Liver (tissue), 9 donors: ENCODE data around the gene FBXW7. TPM values are rescaled to one million over a fixed set of nuclear protein-coding genes. Genes with fewer than 3 reads are reported as not detected.
A peak's percentile ranks its signal among the peaks of the same experiment; 100 is the strongest.

ENCODE experiments used
- DNase-seq: peaks from one replicate; pipeline ENCODE4 v3.0.0-alpha.2; 2017; ENCODE audit warnings: low spot score
- H3K27ac ChIP-seq, 2 donors: one replicate each; pipeline ENCODE4 v1.7.0; 2013; ENCODE audit warnings: inconsistent platforms in 2 of 2, low read length in 2 of 2, control low read depth in 1 of 2, low read depth in 1 of 2, mild to moderate bottlenecking in 1 of 2
- H3K27me3 ChIP-seq, 4 donors: one replicate each; pipeline versions ENCODE4 v1.6.1 to v1.7.0; 2013; ENCODE audit warnings: low read length in 3 of 4, inconsistent platforms in 1 of 4, mild to moderate bottlenecking in 1 of 4, moderate library complexity in 1 of 4; ENCODE audit not compliant: control insufficient read depth in 4 of 4, insufficient read depth in 4 of 4
- H3K36me3 ChIP-seq, 4 donors: one replicate each; pipeline versions ENCODE4 v1.6.1 to v1.7.0; 2013; ENCODE audit warnings: low read length in 3 of 4, mild to moderate bottlenecking in 3 of 4, low read depth in 1 of 4, moderate library complexity in 1 of 4; ENCODE audit not compliant: control insufficient read depth in 4 of 4, insufficient read depth in 3 of 4
- H3K4me1 ChIP-seq, 4 donors: one replicate each; pipeline versions ENCODE4 v1.6.1 to v1.7.0; 2013; ENCODE audit warnings: low read length in 3 of 4, mild to moderate bottlenecking in 3 of 4, moderate library complexity in 1 of 4; ENCODE audit not compliant: control insufficient read depth in 4 of 4, insufficient read depth in 4 of 4
- H3K4me3 ChIP-seq, 3 donors: one replicate each; pipeline versions ENCODE4 v1.6.1 to v1.7.0; 2013; ENCODE audit warnings: low read length in 3 of 3, control low read depth in 1 of 3, low read depth in 1 of 3, mild to moderate bottlenecking in 1 of 3
- H3K9ac ChIP-seq, 2 donors: one replicate each; pipeline ENCODE4 v1.7.0; 2013; ENCODE audit warnings: low read length in 2 of 2, mild to moderate bottlenecking in 2 of 2, moderate library complexity in 2 of 2, control low read depth in 1 of 2, low read depth in 1 of 2
- H3K9me3 ChIP-seq, 4 donors: one replicate each; pipeline versions ENCODE4 v1.6.1 to v1.7.0; 2013; ENCODE audit warnings: low read length in 3 of 4; ENCODE audit not compliant: control insufficient read depth in 4 of 4
- ATF3 ChIP-seq: IDR thresholded peaks from 2 replicates; pipeline ENCODE4 v1.6.1; 2016; ENCODE audit warnings: antibody characterized with exemption
- EGR1 ChIP-seq, 2 donors: IDR thresholded peaks; 2 replicates each; pipeline ENCODE4 v1.6.1; 2016 to 2018; ENCODE audit warnings: antibody characterized with exemption in 2 of 2, low read depth in 2 of 2
- FOXA1 ChIP-seq: IDR thresholded peaks from 2 replicates; pipeline ENCODE4 v1.6.1; 2016; ENCODE audit warnings: antibody characterized with exemption
- FOXA2 ChIP-seq: IDR thresholded peaks from 2 replicates; pipeline ENCODE4 v1.6.1; 2016; ENCODE audit warnings: antibody characterized with exemption
- GABPA ChIP-seq, 2 donors: IDR thresholded peaks in 1 of 2; conservative IDR thresholded peaks in 1 of 2; 2 replicates each; pipeline ENCODE4 v1.6.1; 2016; ENCODE audit warnings: antibody characterized with exemption in 2 of 2, mild to moderate bottlenecking in 1 of 2, moderate library complexity in 1 of 2
- HNF4A ChIP-seq, 2 donors: conservative IDR thresholded peaks; 2 replicates each; pipeline ENCODE4 v1.6.1; 2016; ENCODE audit warnings: antibody characterized with exemption in 2 of 2, mild to moderate bottlenecking in 2 of 2
- HNF4G ChIP-seq: IDR thresholded peaks from 2 replicates; pipeline ENCODE4 v1.6.1; 2016; ENCODE audit warnings: antibody characterized with exemption
- MAX ChIP-seq: IDR thresholded peaks from 2 replicates; pipeline ENCODE4 v1.6.1; 2016; ENCODE audit warnings: antibody characterized with exemption
- NR2F2 ChIP-seq: IDR thresholded peaks from 2 replicates; pipeline ENCODE4 v1.6.1; 2016; ENCODE audit warnings: antibody characterized with exemption
- RAD21 ChIP-seq, 2 donors: IDR thresholded peaks; 2 replicates each; pipeline ENCODE4 v1.6.1; 2016; ENCODE audit warnings: antibody characterized with exemption in 2 of 2, mild to moderate bottlenecking in 2 of 2
- REST ChIP-seq: IDR thresholded peaks from 2 replicates; pipeline ENCODE4 v1.6.1; 2016; ENCODE audit warnings: antibody characterized with exemption, mild to moderate bottlenecking
- RXRA ChIP-seq, 2 donors: IDR thresholded peaks; 2 replicates each; pipeline ENCODE4 v1.6.1; 2017 to 2018; ENCODE audit warnings: antibody characterized with exemption in 2 of 2, mild to moderate bottlenecking in 1 of 2
- SP1 ChIP-seq: IDR thresholded peaks from 2 replicates; pipeline ENCODE4 v1.6.1; 2018; ENCODE audit warnings: antibody characterized with exemption, mild to moderate bottlenecking
- TAF1 ChIP-seq: conservative IDR thresholded peaks from 2 replicates; pipeline ENCODE4 v1.6.1; 2016; ENCODE audit warnings: antibody characterized with exemption, mild to moderate bottlenecking
- YY1 ChIP-seq: IDR thresholded peaks from 2 replicates; pipeline ENCODE4 v1.6.1; 2016; ENCODE audit warnings: antibody characterized with exemption, mild to moderate bottlenecking
- ZBTB33 ChIP-seq: IDR thresholded peaks from 2 replicates; pipeline ENCODE4 v1.6.1; 2016; ENCODE audit warnings: antibody characterized with exemption
- WGBS: extraction: QIAGEN DNeasy Blood & Tissue Kit; methylation state at CpG from one replicate; pipeline ENCODE4 v1.1.7; 2013; 5-methylcytosine and 5-hydroxymethylcytosine counted together
- polyA plus RNA-seq, 2 donors: library from polyadenylated mRNA; stranded (reverse) in 1 of 2; unstranded in 1 of 2; fragments of 200-250 nt in 1 of 2; fragments of >200 nt in 1 of 2; fragmentation: Nextera tagmentation in 1 of 2; extraction: Ambion mirVana in 1 of 2; gene quantifications; one replicate each; pipeline versions ENCODE4 v1.2.1 to v1.2.3, GENCODE V29; 2013 to 2015
- total RNA-seq, 2 donors: library from RNA; depleted of rRNA; stranded (reverse); fragments of >200 nt; gene quantifications; one replicate each; pipeline ENCODE4 v1.2.3, GENCODE V29; 2014
- TF ChIP-seq, protein P1 (sequence below): fragments of 150-350 bp; IDR thresholded peaks from 2 replicates; pipeline ENCODE4 v1.5.1; 2017; ENCODE audit warnings: improper control_type of control experiment, low read depth, low read length; ENCODE audit not compliant: missing input control
- donor health status: healthy.
- donor health status: healthy.
- donor health status: healthy.
- donor health status: healthy.
- donor health status: healthy.

Gene FBXW7
- total and polyA plus RNA-seq, 4 donors, result 4.0 to 56.9 (median 16.1) TPM

GRCh38 chr4:152512483-152512882 lies 23.4 kb downstream of the FBXW7 start:
- TF ChIP-seq, protein P1, sequence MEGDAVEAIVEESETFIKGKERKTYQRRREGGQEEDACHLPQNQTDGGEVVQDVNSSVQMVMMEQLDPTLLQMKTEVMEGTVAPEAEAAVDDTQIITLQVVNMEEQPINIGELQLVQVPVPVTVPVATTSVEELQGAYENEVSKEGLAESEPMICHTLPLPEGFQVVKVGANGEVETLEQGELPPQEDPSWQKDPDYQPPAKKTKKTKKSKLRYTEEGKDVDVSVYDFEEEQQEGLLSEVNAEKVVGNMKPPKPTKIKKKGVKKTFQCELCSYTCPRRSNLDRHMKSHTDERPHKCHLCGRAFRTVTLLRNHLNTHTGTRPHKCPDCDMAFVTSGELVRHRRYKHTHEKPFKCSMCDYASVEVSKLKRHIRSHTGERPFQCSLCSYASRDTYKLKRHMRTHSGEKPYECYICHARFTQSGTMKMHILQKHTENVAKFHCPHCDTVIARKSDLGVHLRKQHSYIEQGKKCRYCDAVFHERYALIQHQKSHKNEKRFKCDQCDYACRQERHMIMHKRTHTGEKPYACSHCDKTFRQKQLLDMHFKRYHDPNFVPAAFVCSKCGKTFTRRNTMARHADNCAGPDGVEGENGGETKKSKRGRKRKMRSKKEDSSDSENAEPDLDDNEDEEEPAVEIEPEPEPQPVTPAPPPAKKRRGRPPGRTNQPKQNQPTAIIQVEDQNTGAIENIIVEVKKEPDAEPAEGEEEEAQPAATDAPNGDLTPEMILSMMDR, result no peak
- TF ChIP-seq SP1, result no peak
- TF ChIP-seq TAF1, result no peak
- TF ChIP-seq MAX, result no peak
- TF ChIP-seq NR2F2, result no peak
- no peak for TF ChIP-seq RXRA (IDR thresholded peaks at IDR 0.05)
- no peak for TF ChIP-seq EGR1 (IDR thresholded peaks at IDR 0.05; ENCODE audit: low read depth in 2 of 2)
- H3K4me1 ChIP-seq, result peaks cover 0 to 7% (median under 1%) of the 10 kb centered on the region in 4 donors
- no peak overlapping the region for H3K9ac ChIP-seq
- DNase-seq, result no peak
- 88% methylated on average over 5 of the region's 5 CpGs for WGBS
- H3K36me3 ChIP-seq, result no peaks in the 10 kb centered on the region
- no peak overlapping the region for H3K4me3 ChIP-seq
- H3K27me3 ChIP-seq, result no peaks in the 10 kb centered on the region
- H3K27ac ChIP-seq, result no peak overlapping the region
- no peaks in the 10 kb centered on the region for H3K9me3 ChIP-seq

DNA sequence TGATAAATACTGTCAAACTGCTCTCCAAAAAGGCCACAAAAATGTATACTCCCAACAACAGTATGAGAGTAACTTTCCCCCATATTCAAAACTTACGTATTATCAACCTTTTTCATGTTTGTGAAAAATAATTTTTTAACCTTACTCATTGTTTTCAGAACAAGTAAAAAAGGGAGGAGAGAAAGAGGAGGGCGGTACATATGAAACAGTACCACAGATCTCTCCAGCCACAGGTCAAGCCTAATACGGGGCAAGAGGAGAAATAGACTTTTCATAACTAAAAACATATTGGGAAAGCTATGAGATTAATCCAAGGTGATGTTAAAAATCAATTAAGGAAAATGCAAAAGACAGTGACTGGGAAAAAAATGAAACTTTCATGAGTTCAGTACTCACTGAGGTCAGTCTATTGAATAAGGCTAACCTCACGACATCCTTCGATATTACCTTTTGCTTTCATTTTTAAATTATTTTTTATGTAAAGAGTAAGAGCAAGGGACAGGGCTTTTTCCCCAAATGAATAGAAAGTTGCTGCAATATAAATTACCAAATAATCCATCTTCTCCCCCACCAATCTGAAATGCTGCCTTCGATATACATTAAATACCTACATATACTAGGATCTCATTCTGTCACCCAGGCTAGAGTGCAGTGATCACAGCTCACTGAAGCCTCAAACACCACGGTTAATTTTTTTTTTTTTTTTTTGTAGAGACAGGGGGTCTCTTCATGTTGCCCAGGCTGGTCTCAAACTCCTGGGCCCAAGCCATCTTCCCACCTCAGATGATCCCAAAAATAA lies 25.3 kb downstream of the FBXW7 start:
- TF ChIP-seq ZBTB33 (no peak), RXRA (IDR thresholded peaks at IDR 0.05) (no peak), HNF4G (no peak), YY1 (no peak), TAF1 (no peak), NR2F2 (no peak), FOXA2 (no peak), ATF3 (no peak), HNF4A (conservative IDR thresholded peaks at IDR 0.05) (no peak), EGR1 (IDR thresholded peaks at IDR 0.05; ENCODE audit: low read depth in 2 of 2) (no peak), REST (no peak), MAX (no peak), GABPA (IDR thresholded peaks at IDR 0.05 in 1 of 2, conservative IDR thresholded peaks at IDR 0.05 in 1 of 2) (no peak), FOXA1 (no peak), RAD21 (IDR thresholded peaks at IDR 0.05) (no peak)
- TF ChIP-seq, protein P1, result no peak
- Histone ChIP-seq H3K4me3 (no peak overlapping the region), H3K9me3 (no peaks in the 10 kb centered on the region), H3K4me1 (peaks cover 0 to 7% (median under 1%) of the 10 kb centered on the region in 4 donors), H3K36me3 (no peaks in the 10 kb centered on the region), H3K9ac (peak overlapping the region in 1 of 2 donors; percentile 39), H3K27me3 (no peaks in the 10 kb centered on the region), H3K27ac (no peak overlapping the region)
- 88% methylated on average over 7 of the region's 7 CpGs for WGBS
- DNase-seq, result no peak
